Adrenal gland (tissue), 5 donors: ENCODE data around the gene TBC1D22A.

Experiments used
- POLR2A ChIP-seq, 2 donors: fragments of 450-650 bp; IDR thresholded peaks; one replicate each; pipeline ENCODE4 v1.6.1; 2017; ENCODE audit warnings: antibody characterized with exemption in 2 of 2, mild to moderate bottlenecking in 2 of 2, moderate library complexity in 1 of 2
- TF ChIP-seq, protein P1 (sequence below), 6 experiments: fragments of 450-650 bp in 4 of 6; fragments of 200-600 bp in 2 of 6; sonication (generic) in 1 of 6; IDR thresholded peaks; 1 replicate in 5 of 6; 2 replicates in 1 of 6; pipeline versions ENCODE4 v1.5.1 to v1.8.0; 2016 to 2021; ENCODE audit warnings: antibody characterized with exemption in 6 of 6, mild to moderate bottlenecking in 2 of 6, moderate library complexity in 1 of 6
- donor health status: DM: no; HTN: no; CAD: no.

DNA sequence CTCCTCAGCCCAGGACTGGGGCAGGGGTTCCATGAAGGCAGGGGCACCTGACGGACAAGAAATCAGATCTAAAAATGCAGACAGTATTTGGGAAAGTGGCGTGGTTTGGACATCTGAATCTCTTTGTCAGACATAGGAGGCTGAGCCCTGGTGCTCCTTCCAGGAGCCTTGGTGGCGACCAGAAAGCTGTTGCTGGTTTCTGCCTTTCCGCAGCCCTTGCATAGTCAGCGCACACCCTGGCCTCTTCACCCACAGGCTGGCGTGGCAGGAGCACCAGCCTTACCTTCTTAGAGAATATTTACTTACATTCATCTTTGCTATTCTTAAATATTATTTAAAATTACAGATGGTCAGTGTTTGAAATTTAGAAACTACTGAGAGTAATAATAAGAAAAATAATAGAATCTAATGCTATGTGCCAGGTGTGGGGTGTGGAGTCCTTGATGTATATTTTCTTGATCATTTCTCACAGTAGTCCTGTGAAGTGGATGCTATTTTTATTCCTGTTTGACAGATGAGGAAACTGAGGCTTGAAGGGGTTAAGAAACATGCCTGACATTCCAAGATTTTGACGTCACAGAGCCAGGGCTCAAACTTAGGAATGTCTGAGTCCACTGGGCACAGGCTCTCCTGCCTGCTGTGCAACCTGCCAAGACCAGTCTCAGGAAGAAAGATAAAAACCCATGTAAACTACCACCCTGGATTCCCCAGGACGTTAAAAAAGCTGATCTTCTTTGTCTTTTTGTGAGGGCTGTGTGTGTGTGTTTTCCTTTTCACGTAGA is 51.6 kb downstream of the TBC1D22A start:
- TF ChIP-seq, protein P1, sequence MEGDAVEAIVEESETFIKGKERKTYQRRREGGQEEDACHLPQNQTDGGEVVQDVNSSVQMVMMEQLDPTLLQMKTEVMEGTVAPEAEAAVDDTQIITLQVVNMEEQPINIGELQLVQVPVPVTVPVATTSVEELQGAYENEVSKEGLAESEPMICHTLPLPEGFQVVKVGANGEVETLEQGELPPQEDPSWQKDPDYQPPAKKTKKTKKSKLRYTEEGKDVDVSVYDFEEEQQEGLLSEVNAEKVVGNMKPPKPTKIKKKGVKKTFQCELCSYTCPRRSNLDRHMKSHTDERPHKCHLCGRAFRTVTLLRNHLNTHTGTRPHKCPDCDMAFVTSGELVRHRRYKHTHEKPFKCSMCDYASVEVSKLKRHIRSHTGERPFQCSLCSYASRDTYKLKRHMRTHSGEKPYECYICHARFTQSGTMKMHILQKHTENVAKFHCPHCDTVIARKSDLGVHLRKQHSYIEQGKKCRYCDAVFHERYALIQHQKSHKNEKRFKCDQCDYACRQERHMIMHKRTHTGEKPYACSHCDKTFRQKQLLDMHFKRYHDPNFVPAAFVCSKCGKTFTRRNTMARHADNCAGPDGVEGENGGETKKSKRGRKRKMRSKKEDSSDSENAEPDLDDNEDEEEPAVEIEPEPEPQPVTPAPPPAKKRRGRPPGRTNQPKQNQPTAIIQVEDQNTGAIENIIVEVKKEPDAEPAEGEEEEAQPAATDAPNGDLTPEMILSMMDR (IDR thresholded peaks at IDR 0.05): no peak
- no peak for TF ChIP-seq POLR2A (IDR thresholded peaks at IDR 0.05)
